Caki2 (cell line): Measurements from ENCODE around the gene CCNF. TPM values are rescaled to one million over a fixed set of nuclear protein-coding genes. Genes with fewer than 3 reads are reported as not detected.

Experiments
- DNase-seq: peaks from one replicate; pipeline ENCODE4 v3.0.0-alpha.2; 2015; ENCODE audit warnings: low read depth
- in situ Hi-C: cut with HindIII; loops from 2 replicates; pipeline ENCODE4 v1.10.0; 2016; ENCODE audit warnings: low sequenced_read_pairs, low pct_unique_long_range_greater_than_20kb, mixed read lengths
- total RNA-seq: library from RNA; depleted of rRNA; stranded (reverse); fragments of >200 nt; shearing (Covaris generic); gene quantifications from 2 replicates; pipeline ENCODE4 v1.2.3, GENCODE V29; 2014; ENCODE audit warnings: low replicate concordance

The CCNF gene
- total RNA-seq, 1 experiment from 2014 or later, result 40.3 TPM

DNA sequence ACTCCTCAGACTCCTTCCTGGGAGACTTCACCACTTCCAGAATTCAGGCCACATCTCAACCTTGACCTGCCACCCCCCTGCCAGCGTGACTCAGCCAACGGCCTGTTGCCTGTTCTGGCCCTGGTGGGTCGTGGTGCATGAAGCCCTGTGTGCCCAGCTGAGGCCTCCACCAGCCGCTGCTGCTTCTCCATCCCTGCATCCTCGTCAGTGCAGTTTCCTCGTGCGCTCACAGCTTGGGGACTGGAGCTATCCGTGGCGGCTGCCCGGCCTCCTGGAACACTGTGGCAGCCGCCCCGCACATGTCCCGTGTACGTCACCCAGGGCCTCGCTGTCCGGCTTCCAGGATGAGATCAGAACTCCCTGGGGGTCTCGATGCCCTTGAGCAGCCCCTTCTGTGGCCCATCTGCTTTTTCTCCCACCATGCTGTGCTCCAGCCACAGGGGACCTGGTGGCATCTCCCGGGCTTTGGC, 22.6 kb downstream of the CCNF start:
- DNase-seq, result no peak
- in situ Hi-C loops, result no loop called here

DNA sequence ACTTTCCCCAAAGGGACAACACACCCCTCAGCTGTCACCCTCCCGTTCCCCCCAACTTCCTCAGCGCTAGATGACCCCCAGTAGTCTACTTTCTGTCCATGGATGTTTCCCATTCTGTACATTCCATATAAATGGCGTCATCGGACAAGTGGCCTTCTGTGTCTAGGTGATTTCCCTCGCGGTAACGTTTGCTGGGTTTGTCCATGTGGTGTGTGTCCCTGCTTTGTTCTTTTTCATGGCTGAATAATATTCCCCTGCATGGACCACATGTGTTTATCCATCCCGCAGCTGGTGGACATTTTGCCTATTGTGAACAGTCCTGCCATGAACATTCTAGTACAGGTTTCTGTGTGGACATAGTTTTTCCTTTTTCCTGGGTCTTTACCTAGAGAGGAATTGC, 23.4 kb downstream of the CCNF start:
- DNase-seq, result no peak
- in situ Hi-C loops, result no loop called here

DNA sequence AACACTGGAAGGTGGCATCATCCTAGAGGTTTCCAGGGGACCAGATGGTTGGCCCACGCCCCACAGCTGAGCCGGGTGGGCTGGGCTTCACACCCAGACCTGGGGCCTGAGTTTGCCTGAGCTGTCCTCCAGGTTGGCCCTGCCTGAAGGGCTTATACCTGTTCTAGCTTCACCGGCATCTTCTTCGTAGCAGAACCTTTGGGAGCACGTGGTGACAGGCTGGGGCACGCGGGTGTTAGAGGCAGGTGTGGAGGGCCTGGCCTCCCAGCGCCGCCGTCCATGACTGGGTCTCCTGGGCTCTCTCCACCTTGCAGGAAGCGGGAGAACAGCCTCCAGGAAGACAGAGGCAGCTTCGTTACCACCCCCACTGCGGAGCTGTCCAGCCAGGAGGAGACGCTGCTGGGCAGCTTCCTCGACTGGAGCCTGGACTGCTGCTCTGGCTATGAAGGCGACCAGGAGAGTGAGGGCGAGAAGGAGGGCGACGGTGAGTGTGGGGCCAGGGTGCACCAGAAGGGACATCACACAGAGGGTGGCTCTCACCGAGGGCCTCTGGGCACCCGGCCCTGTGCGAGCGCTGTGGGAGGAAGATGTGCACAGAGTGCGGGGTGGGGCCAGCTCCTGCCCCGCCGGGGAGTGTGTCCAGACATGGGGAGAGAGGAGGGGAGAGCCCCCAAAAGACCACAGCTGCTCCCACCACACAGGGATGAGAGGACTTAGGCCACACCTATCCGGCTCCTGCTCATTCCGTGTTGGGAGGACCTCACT, 26.0 kb downstream of the CCNF start:
- in situ Hi-C loops, result no loop called here
- no peak for DNase-seq

DNA sequence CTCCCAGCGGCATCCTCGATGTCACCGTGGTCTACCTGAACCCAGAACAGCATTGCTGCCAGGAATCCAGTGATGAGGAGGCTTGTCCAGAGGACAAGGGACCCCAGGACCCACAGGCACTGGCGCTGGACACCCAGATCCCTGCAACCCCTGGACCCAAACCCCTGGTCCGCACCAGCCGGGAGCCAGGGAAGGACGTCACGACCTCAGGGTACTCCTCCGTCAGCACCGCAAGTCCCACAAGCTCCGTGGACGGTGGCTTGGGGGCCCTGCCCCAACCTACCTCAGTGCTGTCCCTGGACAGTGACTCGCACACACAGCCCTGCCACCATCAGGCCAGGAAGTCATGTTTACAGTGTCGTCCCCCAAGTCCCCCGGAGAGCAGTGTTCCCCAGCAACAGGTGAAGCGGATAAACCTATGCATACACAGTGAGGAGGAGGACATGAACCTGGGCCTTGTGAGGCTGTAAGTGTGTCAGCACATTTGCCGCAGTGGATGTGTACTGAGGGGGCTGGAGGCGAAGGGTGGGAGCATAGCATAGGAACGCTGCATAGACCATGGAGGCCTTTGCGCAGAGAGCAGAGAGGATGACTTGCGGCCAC, 27.4 kb downstream of the CCNF start:
- DNase-seq, result no peak
- in situ Hi-C loops, result no loop called here

DNA sequence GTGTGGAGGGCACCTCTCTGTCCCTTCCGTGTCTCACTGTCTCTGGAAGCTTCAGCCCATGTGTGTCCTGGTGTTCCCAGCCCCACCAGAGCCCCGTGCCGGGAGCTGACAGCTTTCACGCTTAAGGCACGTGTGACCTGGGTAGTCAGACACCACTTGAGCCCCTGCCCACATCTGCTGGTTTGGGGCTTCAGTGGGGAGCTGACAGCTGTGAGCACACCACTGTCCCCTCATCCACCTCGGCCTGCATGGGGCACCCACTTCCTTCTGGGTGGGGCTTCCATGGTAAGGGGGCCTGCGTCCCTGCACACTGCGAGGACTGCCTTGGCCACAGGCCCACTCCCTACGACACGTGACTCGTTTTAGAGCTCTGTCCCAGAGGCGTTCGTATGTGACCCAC, 28.0 kb downstream of the CCNF start:
- in situ Hi-C loops, result no loop called here
- no peak for DNase-seq

DNA sequence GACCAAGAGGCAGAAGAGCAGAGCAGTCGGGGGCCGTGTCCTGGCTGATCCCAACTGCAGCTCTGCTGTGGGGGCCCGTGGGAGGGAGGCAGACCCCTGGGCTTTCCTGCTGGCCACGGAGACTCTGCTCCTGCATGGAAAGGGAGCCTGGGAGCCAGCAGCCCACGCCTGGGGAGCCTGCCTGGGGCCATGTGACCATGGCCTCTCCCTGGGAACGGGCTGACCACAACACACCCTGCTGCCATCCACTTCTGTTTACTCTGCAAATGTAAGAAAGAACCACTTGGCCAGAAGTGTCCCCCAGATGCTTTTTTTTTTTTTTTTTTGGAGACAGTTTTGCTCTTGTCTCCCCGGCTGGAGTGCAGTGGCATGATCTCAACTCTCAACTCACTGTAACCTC, 28.7 kb downstream of the CCNF start:
- in situ Hi-C loops, result no loop called here
- no peak for DNase-seq

DNA sequence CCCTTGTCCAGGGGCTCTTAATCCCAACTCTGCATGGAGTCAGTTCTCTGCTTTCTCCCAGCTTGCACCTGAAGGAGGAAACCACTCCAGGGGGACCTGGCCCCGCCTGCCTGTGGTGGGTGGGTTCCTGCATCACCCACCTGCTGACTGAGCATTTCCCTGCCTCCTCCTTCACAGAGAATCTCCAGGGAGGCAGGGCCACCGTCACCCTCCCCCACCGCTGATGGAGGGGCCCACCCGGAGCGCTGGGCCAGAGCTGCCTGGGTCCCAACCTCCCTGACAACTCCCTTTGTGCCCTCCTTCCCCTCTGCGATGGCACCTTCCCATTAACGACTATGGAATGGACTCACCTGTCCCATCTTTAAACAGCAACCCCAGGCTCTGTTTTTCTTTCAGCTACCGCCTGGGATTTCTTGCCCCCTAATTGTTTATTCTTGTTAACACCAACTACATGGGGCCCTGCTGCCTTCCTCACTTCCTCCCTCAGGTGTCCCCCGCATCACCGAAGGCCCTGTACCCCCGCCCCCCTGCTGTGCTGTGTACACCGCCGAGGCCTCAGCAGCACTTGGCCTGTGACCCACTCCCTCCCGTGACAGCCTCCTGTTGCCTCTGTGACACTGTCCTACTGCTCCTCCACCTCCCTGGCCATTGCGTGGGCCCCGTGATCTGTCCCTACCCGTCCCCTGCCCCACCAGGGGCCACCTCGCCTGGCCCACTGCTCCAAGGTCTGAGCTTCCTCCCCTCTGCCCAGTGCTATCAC, 29.8 kb downstream of the CCNF start:
- in situ Hi-C loops, result no loop called here
- no peak for DNase-seq

DNA sequence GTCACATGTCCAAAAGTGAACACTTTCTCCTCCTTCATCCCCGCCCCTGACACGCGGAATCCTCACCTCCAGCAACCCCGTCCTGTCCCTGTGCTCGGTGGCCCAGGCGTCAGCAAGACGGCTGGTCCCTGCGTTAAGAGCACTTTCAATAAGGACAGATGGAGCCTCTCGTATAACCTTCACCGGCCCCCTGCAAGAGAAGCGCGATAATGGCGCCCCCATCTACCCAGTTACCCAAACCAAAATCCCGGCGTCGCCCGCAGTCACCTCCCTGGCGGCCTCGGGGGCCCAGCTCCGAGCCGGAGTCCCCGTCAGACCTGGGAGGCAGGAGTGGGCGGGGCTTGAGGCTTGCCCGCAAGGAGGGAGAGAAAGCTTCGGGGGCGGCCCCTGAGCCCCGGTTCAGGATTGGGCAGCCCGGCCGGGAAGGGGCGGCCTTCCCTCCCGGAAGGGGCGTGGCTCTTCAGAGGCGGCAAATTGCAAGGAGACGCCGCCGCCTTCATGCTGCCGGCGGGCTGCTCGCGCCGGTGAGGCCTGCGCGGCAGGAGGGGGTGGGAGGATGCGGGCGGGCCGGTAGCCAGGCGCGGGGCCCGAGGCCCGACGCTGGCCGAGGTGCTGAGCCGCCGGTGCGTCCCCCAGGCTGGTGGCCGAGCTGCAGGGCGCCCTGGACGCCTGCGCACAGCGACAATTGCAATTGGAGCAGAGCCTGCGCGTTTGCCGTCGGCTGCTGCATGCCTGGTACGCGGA, 30.6 kb downstream of the CCNF start, which contains the start of gene TEDC2:
TEDC2 (plus strand) TSS at position 463 of the 744 bp plus-strand sequence; CDS start at position 499, 36 bp downstream.
- in situ Hi-C loops, result no loop called here
- peak; percentile 99 for DNase-seq

DNA sequence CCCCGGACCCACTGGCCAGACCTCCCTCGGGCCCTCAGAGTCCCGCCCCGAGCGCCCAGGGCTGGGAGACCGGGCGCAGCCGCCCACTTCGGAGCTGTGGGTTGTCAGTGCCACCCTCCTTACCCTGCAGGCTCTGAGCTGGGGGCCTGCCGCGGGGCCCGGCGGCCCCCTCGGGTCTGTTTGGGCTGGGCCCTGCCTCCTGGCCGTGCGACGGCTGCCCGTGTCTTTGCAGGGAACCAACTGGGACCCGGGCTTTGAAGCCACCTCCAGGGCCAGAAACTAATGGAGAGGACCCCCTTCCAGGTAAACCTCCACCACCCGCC, 31.1 kb downstream of the CCNF start:
- no peak for DNase-seq
- in situ Hi-C loops, result no loop called here

DNA sequence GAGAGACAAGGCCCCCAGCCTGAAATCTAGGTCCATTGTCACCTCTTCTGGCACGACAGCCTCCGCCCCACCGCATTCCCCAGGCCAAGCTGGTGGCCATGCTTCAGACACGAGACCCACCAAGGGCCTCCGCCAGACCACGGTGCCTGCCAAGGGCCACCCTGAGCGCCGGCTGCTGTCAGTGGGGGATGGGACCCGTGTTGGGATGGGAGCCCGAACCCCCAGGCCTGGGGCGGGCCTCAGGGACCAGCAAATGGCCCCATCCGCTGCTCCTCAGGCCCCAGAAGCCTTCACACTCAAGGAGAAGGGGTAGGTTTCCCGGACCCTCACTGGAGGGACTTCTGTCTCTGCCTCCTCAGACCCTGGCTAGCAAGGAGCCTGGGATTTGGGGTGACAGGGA, 31.7 kb downstream of the CCNF start:
- in situ Hi-C loops, result no loop called here
- no peak for DNase-seq

DNA sequence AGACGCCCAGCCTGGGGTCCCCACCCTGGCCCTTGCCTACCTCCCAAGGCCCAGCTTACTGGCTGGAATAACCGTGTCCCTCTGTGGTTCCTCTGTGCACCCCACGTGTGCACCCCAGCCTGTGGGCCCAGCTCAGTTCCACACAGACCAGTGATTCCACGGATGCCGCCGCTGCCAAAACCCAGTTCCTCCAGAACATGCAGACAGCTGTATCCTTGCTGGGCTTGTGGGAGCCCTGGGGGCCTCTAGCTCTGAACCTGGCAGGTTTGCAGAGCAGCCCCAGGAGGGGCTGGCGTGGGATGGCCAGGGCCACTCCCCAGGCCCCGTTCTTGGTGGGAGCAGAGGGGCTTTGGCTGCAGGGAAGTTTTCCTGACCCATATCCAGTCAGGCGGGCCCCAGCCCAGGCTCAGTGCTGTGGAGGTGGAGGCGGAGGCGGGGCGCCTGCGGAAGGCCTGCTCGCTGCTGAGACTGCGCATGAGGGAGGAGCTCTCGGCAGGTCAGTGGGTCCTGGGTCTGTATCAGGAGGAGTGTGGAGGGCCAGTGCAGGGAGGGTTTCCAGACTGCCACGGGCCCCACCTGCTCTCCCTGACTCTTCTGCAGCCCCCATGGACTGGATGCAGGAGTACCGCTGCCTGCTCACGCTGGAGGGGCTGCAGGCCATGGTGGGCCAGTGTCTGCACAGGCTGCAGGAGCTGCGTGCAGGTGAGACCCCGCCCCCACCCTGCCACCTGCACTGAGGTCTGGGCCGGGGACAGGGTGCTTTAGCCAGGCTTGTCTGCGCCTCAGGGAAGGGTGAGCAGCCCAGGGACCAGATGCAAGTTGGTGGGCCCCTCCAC, 33.0 kb downstream of the CCNF start:
- DNase-seq, result no peak
- in situ Hi-C loops, result no loop called here

DNA sequence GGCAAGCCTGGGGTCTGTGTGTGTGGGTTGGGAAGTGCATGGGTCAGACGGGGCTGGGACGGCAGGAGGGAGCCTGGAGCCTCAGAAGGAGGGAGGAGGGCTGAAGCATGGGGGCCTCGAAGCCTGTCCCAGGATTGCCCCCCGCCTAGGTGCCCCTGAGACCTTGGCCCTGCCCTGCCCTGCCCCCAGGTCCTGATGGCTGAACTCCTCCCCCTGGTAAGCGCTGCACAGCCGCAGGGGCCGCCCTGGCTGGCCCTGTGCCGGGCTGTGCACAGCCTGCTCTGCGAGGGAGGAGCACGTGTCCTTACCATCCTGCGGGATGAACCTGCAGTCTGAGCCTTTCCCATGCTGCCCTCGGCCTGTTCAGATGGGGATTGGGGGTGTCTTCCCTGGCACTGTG, 35.1 kb downstream of the CCNF start:
- no peak for DNase-seq
- in situ Hi-C loops, result no loop called here

DNA sequence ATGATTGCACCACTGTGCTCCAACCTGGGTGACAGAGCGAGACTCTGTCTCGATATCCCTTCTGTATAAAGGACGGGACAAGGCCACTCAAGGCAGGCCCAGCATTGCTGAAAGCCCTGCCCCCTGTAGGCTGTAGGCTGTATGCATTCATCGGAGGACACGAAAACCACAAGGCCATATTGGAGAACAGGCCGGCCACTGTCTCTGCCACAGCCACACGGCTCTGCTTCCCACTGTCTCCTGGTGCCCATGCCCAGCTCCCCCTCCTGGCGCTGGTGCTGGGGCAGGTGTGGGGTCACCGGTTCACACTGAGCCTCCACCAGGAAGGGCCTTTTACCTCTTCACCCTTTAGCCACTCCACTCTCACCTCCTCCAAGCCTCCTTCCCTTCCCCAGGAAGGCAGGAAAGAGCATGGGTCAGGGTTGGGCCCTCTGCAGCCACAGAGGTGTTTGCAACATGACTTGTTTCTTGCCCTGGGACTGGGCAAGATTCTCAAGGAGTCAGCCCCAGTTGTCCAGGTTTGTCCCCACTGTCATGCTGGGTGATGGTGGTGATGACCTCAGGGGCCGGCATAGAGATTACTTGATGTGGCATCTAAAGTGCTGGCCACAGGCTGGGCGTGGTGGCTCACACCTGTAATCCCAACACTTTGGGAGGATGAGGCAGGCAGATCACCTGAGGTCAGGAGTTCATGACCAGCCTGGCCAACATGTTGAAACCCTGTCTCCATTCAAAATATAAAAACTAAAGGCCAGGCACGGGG, 36.6 kb downstream of the CCNF start:
- in situ Hi-C loops, result no loop called here
- DNase-seq, result no peak

DNA sequence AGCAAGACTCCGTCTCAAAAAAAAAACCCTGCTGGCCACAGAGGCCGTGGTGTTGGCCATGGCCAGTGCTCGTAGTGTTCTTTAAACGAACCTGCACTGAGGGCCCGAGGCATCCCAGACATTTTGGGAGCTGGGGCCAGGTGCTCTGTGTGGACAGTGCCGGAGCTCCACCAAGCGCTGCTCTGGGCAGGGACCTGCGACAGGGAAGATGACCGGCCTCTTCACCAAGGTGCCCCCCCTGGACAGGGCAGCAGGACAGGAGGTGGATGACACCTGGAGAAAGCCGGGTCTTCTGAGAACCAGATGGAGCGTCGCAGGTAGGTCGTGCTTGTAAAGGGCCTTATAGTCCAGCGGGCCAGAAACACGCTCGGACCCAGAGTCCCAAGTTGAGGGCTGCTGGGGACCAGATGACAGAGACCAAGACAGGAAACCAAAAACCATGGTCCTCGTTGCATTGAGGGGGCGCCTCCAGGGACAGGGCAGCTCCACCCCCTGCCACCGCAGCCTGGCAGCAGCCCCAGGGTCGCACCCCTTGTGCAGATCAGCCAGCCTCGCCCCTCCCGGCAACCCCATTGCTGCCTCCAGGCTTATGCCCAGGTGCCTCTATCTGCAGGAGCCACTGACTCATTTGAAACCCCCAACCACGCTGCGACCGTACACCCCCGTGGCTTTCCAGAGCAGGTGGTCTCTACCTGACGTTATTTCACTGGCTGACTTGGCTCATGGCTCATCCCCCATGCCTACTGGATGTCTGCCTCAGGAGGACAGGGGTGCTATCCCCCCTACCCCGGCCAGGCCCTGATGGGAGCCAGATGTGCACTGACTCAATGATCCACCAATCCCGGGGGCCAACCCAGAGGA, 37.6 kb downstream of the CCNF start:
- no peak for DNase-seq
- in situ Hi-C loops, result no loop called here

DNA sequence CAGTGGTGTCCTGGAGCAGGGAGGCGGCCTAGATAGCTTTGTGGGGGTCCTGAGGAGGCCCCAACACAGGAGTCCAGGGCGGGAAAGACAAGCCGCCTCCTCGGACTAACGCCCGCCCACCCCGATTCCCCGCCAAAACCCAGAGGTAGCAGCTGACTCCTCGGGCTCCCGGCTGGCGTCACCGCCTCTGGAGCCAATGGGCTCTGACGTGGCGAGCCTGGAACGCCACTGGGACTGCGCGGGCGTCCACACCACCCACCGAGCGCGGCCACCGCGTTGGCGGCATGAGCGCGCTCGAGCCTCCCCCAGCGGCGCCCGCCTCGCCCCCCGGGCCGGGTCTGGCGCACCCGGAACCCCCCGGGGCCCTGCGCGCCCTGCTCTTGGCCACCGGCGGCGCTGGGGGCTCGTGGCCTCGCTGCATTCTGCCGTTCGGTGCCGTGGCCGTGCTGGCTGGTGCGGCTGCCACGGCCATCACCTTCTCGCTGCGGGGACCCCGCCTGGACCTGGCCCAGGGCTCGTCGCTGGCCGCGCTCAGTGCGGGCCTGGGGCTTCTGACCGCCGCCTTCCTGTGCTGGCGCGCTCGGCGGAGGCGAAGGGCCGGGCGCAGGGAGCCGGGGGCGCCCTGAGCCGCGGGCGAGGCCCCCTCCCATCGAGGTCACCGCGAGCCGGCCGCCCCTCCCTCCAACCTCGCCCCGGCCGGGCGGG, 38.4 kb downstream of the CCNF start:
- peak; percentile 61 for DNase-seq
- in situ Hi-C loops, result no loop called here

DNA sequence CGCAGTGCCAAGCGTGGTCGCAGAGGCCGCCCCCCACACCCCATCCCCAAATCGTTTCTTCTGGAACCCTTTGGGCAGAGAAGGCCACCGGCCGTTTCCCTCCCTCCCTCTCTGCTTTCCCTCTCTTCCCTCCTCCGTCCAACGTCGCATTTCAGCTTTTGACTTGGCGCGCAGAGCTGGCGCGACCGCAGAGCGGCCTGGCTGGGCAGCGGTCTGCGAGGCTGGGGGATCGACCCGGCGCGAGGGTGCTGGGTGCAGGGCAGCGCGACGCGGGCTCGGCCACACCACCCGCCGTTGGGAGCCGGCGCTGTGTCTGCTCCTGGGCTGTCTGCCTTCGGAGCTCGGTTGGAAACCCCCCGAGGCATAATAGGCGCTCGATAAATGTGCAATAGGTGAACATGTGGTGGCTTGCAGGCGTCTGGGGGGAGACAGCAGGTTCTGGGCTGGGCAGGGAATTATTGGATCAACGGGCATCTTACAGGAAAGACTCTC, 39.0 kb downstream of the CCNF start:
- DNase-seq, result no peak
- in situ Hi-C loops, result no loop called here
